ENCODE measurements around the gene GPR137B.

DNA sequence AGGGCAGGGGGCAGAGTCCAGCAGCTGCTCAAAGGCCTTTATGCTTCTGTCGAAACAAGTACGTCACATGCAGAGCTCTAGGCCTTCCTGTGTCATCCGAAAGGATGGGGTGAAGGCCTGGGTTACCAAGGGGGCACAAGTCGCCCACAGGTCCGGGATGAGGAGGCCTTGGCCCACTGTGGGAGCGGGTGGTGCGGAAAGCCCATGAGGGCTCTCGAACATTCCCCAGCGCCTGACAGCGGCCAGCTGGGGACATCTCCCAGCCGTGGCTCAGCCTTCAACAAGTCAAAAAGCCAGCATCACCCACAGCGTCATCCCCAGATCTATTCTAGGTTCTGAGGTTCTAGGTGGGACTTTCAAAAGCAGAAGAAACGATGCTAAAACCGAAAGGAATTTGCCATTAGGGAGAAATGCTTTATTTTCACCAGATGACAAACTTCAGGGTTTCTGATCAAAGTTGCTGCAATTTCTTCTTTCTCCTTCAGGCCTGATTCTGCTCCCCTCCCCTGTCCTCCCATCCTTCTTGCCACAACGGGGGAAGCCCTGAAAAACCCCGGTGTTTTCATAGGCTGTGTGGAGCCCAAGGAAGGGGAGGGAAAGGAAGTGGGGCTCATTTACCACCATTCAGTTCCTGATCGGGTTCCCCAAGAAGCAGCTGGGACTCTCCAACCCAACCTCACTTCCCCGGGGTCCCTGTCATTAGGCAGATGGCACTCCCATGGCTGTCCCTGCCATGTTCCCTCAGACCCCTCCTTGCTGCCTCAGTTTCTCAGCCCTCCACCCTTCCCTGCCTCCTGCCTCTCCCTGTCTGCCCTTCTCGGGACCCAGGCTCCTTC is 17.6 kb downstream of the GPR137B start:
- TF ChIP-seq POLR2A (IDR thresholded peaks at IDR 0.05), result no peak
- TF ChIP-seq, protein P1, sequence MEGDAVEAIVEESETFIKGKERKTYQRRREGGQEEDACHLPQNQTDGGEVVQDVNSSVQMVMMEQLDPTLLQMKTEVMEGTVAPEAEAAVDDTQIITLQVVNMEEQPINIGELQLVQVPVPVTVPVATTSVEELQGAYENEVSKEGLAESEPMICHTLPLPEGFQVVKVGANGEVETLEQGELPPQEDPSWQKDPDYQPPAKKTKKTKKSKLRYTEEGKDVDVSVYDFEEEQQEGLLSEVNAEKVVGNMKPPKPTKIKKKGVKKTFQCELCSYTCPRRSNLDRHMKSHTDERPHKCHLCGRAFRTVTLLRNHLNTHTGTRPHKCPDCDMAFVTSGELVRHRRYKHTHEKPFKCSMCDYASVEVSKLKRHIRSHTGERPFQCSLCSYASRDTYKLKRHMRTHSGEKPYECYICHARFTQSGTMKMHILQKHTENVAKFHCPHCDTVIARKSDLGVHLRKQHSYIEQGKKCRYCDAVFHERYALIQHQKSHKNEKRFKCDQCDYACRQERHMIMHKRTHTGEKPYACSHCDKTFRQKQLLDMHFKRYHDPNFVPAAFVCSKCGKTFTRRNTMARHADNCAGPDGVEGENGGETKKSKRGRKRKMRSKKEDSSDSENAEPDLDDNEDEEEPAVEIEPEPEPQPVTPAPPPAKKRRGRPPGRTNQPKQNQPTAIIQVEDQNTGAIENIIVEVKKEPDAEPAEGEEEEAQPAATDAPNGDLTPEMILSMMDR (IDR thresholded peaks at IDR 0.05), result no peak

All from right lobe of liver (tissue), 4 donors.